K562 (cell line): ENCODE results near the gene NACAD. TPM values are rescaled to one million over a fixed set of nuclear protein-coding genes. Genes with fewer than 3 reads are reported as not detected.

Source experiments
- E2F5 ChIP-seq: sonication (generic); formaldehyde crosslinking; IDR thresholded peaks from 2 replicates; pipeline ENCODE4 v1.8.0; 2022; ENCODE audit warnings: mild to moderate bottlenecking, missing genetic modification reagents
- FOXA3 ChIP-seq, 2 experiments: fragments of 450-650 bp in 1 of 2; sonication (generic) in 1 of 2; formaldehyde crosslinking; IDR thresholded peaks in 1 of 2; conservative IDR thresholded peaks in 1 of 2; 2 replicates each; pipeline versions ENCODE4 v1.4.0 to v1.8.0; 2020 to 2022; ENCODE audit warnings: mild to moderate bottlenecking in 2 of 2, missing genetic modification reagents in 1 of 2
- HMG20B ChIP-seq: fragments of 250-450 bp; sonication (Bioruptor Pico); IDR thresholded peaks from 2 replicates; pipeline ENCODE4 v1.5.0; 2021; ENCODE audit warnings: mild to moderate bottlenecking
- KLF6 ChIP-seq: fragments of 250-450 bp; sonication (Bioruptor Pico); IDR thresholded peaks from 2 replicates; pipeline ENCODE4 v1.4.0; 2020; ENCODE audit warnings: mild to moderate bottlenecking, moderate library complexity, borderline replicate concordance
- RERE ChIP-seq: sonication (generic); formaldehyde crosslinking; IDR thresholded peaks from 2 replicates; pipeline ENCODE4 v1.8.0; 2023; ENCODE audit warnings: missing genetic modification reagents, mild to moderate bottlenecking, borderline replicate concordance
- SMAD1 ChIP-seq: fragments of 150-350 bp; IDR thresholded peaks from 2 replicates; pipeline ENCODE4 v1.6.1; 2014; ENCODE audit warnings: low read length, low read depth; ENCODE audit not compliant: partially characterized antibody
- ZC3H11A ChIP-seq: IDR thresholded peaks from 2 replicates; pipeline ENCODE4 v1.6.1; 2012; ENCODE audit warnings: low read depth, low read length, improper control_type of control experiment
- polyA plus RNA-seq, 8 experiments: library from polyadenylated mRNA; depleted of rRNA in 4 of 8; stranded (reverse) in 5 of 8; unstranded in 3 of 8; fragments of >200 nt; fragmentation: Nextera tagmentation in 2 of 8; fragmentation: Illumina TruSeq in 1 of 8; extraction: Ambion mirVana in 2 of 8; extraction: Trizol in 1 of 8; gene quantifications; 2 replicates each; pipeline versions ENCODE4 v1.2.1 to v1.2.3, GENCODE V29; 2011 to 2014; ENCODE audit warnings: inconsistent platforms in 1 of 8, missing spikeins in 1 of 8
- total RNA-seq, 7 experiments: library from RNA; depleted of rRNA in 6 of 7; stranded (reverse); fragments of >200 nt in 6 of 7; fragmentation: Illumina TruSeq in 2 of 7; extraction: Trizol in 2 of 7; gene quantifications; 2 replicates each; pipeline versions ENCODE4 v1.2.1 to v1.2.3, GENCODE V29; 2011 to 2021; ENCODE audit warnings: low replicate concordance in 1 of 7
- TF ChIP-seq, protein P1 (sequence below): fragments of 450-650 bp; IDR thresholded peaks from 2 replicates; pipeline ENCODE4 v1.6.1; 2017; ENCODE audit warnings: antibody characterized with exemption

NACAD gene
- total and polyA plus RNA-seq, 9 of the 15 experiments (the other 6 are each of a cell fraction or from before 2014, with no cell fraction given), result under 0.01 to 0.03 (median 0.02) TPM; not detected in 5

DNA sequence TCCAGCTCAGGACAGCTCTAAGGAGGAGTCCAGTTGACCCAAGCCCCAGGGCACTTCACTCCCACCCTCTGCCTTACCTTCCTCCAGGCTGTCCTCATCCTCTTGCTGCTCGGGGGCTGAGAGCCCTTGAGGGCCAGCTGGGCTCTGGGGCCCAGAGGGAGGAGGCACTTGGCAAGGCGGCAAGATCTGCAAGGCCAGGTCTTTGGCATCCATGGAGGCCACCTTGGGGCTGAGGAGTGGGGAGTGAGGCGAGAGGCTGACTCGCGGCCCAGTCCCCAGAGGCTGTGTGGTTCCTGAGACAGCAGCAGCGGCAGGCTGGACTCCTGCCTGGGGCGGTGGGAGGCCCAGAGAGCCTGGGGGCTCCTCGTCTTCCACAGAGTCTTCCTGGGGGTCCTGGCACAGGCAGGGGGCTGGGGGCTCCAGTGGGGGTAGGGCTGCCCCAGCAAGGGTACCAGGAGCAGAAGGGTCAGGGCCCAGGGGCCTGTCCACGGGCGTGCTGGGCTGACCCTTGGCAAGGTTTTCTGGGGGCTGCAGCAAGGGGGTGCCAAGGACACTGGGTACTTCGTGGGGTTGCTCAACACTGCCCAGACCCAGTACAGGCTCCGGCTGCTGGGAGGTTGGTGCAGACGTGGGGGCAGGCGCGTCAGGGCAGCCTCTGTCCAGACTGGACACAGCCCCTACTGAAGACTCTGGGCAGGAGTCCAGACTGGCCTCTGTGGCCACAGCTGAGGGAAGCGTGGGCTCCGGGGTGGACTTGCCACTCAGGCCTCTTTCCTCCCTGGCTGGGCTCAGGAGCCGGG lies 6.5 kb downstream of the NACAD start (continued):
- TF ChIP-seq RERE (CRISPR knock-in tag), result no peak
- TF ChIP-seq, protein P1, sequence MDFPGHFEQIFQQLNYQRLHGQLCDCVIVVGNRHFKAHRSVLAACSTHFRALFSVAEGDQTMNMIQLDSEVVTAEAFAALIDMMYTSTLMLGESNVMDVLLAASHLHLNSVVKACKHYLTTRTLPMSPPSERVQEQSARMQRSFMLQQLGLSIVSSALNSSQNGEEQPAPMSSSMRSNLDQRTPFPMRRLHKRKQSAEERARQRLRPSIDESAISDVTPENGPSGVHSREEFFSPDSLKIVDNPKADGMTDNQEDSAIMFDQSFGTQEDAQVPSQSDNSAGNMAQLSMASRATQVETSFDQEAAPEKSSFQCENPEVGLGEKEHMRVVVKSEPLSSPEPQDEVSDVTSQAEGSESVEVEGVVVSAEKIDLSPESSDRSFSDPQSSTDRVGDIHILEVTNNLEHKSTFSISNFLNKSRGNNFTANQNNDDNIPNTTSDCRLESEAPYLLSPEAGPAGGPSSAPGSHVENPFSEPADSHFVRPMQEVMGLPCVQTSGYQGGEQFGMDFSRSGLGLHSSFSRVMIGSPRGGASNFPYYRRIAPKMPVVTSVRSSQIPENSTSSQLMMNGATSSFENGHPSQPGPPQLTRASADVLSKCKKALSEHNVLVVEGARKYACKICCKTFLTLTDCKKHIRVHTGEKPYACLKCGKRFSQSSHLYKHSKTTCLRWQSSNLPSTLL, result no peak
- no peak for TF ChIP-seq KLF6 (CRISPR knock-in tag)
- no peak for TF ChIP-seq HMG20B (CRISPR knock-in tag)
- TF ChIP-seq FOXA3 (CRISPR knock-in tag; conservative IDR thresholded peaks at IDR 0.05 in 1 of 2, IDR thresholded peaks at IDR 0.05 in 1 of 2), result no peak
- no peak for TF ChIP-seq ZC3H11A
- TF ChIP-seq E2F5 (CRISPR knock-in tag), result no peak
- no peak for TF ChIP-seq SMAD1
